Fibroblast of mammary gland (primary cell): ENCODE data around the gene STXBP4.

Experiments used
- DNase-seq: peaks from one replicate; pipeline ENCODE4 v3.0.0-alpha.2; 2010; ENCODE audit warnings: low read depth
- H3K4me3 ChIP-seq: 2 replicates; pipeline ENCODE4 v1.5.1; 2011; ENCODE audit warnings: low read depth, mild to moderate bottlenecking, low read length, moderate library complexity; ENCODE audit not compliant: control insufficient read depth
- CTCF ChIP-seq: conservative IDR thresholded peaks from 2 replicates; pipeline ENCODE4 v1.5.1; 2011; ENCODE audit warnings: low read depth, low read length, inconsistent platforms; ENCODE audit not compliant: control insufficient read depth, insufficient read depth

Gene STXBP4

GRCh38 chr17:55144518-55144917 lies 176.0 kb downstream of the STXBP4 start:
- no peak overlapping the region for H3K4me3 ChIP-seq
- DNase-seq, result no peak
- TF ChIP-seq CTCF, result no peak

- H3K4me3 ChIP-seq, result no peak overlapping the region
- no peak for DNase-seq
- no peak for TF ChIP-seq CTCF
These were observed 180.9 kb downstream of the STXBP4 start for GRCh38 chr17:55149485-55149884.

GRCh38 chr17:55152236-55152635 lies 183.7 kb downstream of the STXBP4 start:
- peak; percentile 22 for DNase-seq
- TF ChIP-seq CTCF, result no peak
- no peak overlapping the region for H3K4me3 ChIP-seq

GRCh38 chr17:55154101-55154500 lies 185.5 kb downstream of the STXBP4 start:
- H3K4me3 ChIP-seq, result no peak overlapping the region
- no peak for DNase-seq
- no peak for TF ChIP-seq CTCF

GRCh38 chr17:55155856-55156560 lies 187.4 kb downstream of the STXBP4 start:
- TF ChIP-seq CTCF, result no peak

GRCh38 chr17:55157165-55157564 lies 188.6 kb downstream of the STXBP4 start:
- peak; percentile 37 for DNase-seq
- no peak overlapping the region for H3K4me3 ChIP-seq
- TF ChIP-seq CTCF, result no peak

More at GRCh38 chr17:55155856-55156560, 187.4 kb downstream of the STXBP4 start:
- no peak overlapping the region for H3K4me3 ChIP-seq
- no peak for DNase-seq
